Thyroid gland (tissue), 4 donors: ENCODE measurements around the gene NDUFB8. TPM values are rescaled to one million over a fixed set of nuclear protein-coding genes. Genes with fewer than 3 reads are reported as not detected.

Source experiments
- DNase-seq, 2 donors: peaks; one replicate each; pipeline ENCODE4 v3.0.0-alpha.2; 2019
- H3K27ac ChIP-seq, 3 donors: fragments of 200-600 bp; sonication (generic); 1 replicate in 2 of 3; 2 replicates in 1 of 3; pipeline ENCODE4 v1.5.1; 2016 to 2019; ENCODE audit warnings: mild to moderate bottlenecking in 1 of 3, moderate library complexity in 1 of 3
- H3K27me3 ChIP-seq: fragments of 200-600 bp; sonication (generic); one replicate; pipeline ENCODE4 v1.5.1; 2019
- H3K36me3 ChIP-seq, 2 donors: fragments of 200-600 bp; sonication (generic); one replicate each; pipeline ENCODE4 v1.5.1; 2016 to 2019
- H3K4me1 ChIP-seq, 2 donors: fragments of 200-600 bp; sonication (generic); one replicate each; pipeline ENCODE4 v1.5.1; 2017 to 2019
- H3K4me3 ChIP-seq, 3 donors: fragments of 200-600 bp; sonication (generic); replicated peaks in 1 of 3; 1 replicate in 2 of 3; 2 replicates in 1 of 3; pipeline ENCODE4 v1.5.1; 2016; ENCODE audit warnings: mild to moderate bottlenecking in 1 of 3
- H3K9me3 ChIP-seq: fragments of 200-600 bp; sonication (generic); one replicate; pipeline ENCODE4 v1.5.1; 2017
- POLR2A ChIP-seq, 2 donors: fragments of 450-650 bp; IDR thresholded peaks; one replicate each; pipeline ENCODE4 v1.6.1; 2017; ENCODE audit warnings: antibody characterized with exemption in 2 of 2, mild to moderate bottlenecking in 2 of 2, moderate library complexity in 1 of 2
- WGBS, 2 donors: methylation state at CpG; one replicate each; pipeline ENCODE4 v1.1.5; 2017; 5-methylcytosine and 5-hydroxymethylcytosine counted together
- intact Hi-C: fragments of 100-400 bp; cut with DNase I; formaldehyde crosslinking; loops from one replicate; pipeline ENCODE4 v1.15.1; 2023
- total RNA-seq, 4 donors: library from RNA; depleted of rRNA; stranded (reverse); fragments of >200 nt; gene quantifications; one replicate each; pipeline ENCODE4 v1.2.3, GENCODE V29; 2016
- TF ChIP-seq, protein P1 (sequence below), 6 experiments: fragments of 200-600 bp in 3 of 6; fragments of 450-650 bp in 3 of 6; sonication (generic) in 3 of 6; IDR thresholded peaks; one replicate each; pipeline ENCODE4 v1.5.1; 2016 to 2019; ENCODE audit warnings: antibody characterized with exemption in 6 of 6, mild to moderate bottlenecking in 2 of 6, inconsistent platforms in 1 of 6, moderate library complexity in 1 of 6

NDUFB8 gene
- total RNA-seq, 4 donors from 2014 or later: 164 to 339 (median 209) TPM

- DNase-seq: no peak
- WGBS, 2 donors: 92% methylated on average over 2 of the region's 2 CpGs
- H3K9me3 ChIP-seq: no peaks in the 10 kb centered on the region
- peaks cover 3 to 12% of the 10 kb centered on the region in 2 donors for H3K36me3 ChIP-seq
- no peaks in the 10 kb centered on the region for H3K4me1 ChIP-seq
- no peaks in the 10 kb centered on the region for H3K27me3 ChIP-seq
- H3K4me3 ChIP-seq: no peak overlapping the region
- H3K27ac ChIP-seq: no peak overlapping the region
- TF ChIP-seq, protein P1, sequence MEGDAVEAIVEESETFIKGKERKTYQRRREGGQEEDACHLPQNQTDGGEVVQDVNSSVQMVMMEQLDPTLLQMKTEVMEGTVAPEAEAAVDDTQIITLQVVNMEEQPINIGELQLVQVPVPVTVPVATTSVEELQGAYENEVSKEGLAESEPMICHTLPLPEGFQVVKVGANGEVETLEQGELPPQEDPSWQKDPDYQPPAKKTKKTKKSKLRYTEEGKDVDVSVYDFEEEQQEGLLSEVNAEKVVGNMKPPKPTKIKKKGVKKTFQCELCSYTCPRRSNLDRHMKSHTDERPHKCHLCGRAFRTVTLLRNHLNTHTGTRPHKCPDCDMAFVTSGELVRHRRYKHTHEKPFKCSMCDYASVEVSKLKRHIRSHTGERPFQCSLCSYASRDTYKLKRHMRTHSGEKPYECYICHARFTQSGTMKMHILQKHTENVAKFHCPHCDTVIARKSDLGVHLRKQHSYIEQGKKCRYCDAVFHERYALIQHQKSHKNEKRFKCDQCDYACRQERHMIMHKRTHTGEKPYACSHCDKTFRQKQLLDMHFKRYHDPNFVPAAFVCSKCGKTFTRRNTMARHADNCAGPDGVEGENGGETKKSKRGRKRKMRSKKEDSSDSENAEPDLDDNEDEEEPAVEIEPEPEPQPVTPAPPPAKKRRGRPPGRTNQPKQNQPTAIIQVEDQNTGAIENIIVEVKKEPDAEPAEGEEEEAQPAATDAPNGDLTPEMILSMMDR (IDR thresholded peaks at IDR 0.05): no peak
- TF ChIP-seq POLR2A (IDR thresholded peaks at IDR 0.05): no peak
- intact Hi-C loops: no loop called here
Measured at GRCh38 chr10:100490531-100490930, 39.1 kb downstream of the NDUFB8 start.

DNA sequence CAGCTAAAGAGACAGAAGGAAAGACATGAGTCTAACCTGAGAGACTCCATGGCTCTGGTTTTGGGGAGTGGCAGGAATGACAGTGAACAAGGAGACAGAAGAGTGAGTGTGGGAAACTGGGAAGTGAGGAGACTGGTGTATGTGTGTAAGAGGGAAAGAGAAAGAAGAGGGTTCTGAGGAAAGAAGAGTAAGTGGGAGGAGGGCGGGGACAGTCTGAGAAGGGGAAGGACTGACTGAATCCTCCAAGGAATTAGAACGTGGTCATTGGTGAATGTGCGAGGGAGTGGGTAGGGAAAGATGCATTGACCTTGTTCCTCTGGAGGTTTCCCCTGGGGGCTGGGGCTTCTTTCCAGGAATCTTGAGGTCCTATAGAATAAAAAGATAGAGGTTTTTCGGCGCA is 40.3 kb downstream of the NDUFB8 start:
- no peak for DNase-seq

DNA sequence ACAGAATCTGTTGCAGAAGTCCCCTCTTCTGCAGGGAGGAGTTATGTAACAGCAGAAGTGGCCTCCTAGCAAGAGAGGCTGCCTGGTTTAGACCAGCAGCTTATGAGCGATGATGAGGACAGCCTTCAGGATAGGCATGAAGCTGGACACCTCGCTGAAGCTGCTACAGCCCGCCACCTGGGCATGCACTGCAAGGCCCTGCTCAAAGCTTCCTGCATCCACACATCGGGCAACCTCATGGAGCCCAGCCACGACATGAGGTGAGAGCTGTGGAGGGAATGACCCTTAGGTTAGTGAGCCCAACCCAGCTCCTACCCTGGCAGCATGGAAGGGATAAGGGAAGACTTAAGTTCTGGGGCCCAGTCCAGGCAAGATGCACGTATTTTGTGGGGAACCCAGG is 42.1 kb downstream of the NDUFB8 start:
- Histone ChIP-seq H3K4me1 (peaks cover 3 to 6% of the 10 kb centered on the region in 2 donors), H3K27ac (no peak overlapping the region), H3K4me3 (no peak overlapping the region), H3K9me3 (no peaks in the 10 kb centered on the region), H3K27me3 (no peaks in the 10 kb centered on the region), H3K36me3 (peaks cover 3 to 12% of the 10 kb centered on the region in 2 donors)
- TF ChIP-seq, protein P1 (IDR thresholded peaks at IDR 0.05): no peak
- no peak for TF ChIP-seq POLR2A (IDR thresholded peaks at IDR 0.05)
- WGBS, 2 donors: 93 to 96% methylated on average over 4 to 6 of the region's 6 CpGs
- intact Hi-C loops: no loop called here
- DNase-seq: no peak

More for the DNA sequence above, 40.3 kb downstream of the NDUFB8 start:
- intact Hi-C loops: no loop called here
- Histone ChIP-seq H3K36me3 (peaks cover 3 to 12% of the 10 kb centered on the region in 2 donors), H3K27me3 (no peaks in the 10 kb centered on the region), H3K4me3 (no peak overlapping the region), H3K4me1 (no peaks in the 10 kb centered on the region), H3K27ac (no peak overlapping the region), H3K9me3 (no peaks in the 10 kb centered on the region)
- 77 to 89% methylated on average over 5 of the region's 5 CpGs for WGBS, 2 donors
- TF ChIP-seq POLR2A (IDR thresholded peaks at IDR 0.05): no peak
- TF ChIP-seq, protein P1 (IDR thresholded peaks at IDR 0.05): no peak

GRCh38 chr10:100485801-100486495 is 43.7 kb downstream of the NDUFB8 start:
- H3K27me3 ChIP-seq: no peaks in the 10 kb centered on the region
- no peak for TF ChIP-seq POLR2A (IDR thresholded peaks at IDR 0.05)
- TF ChIP-seq, protein P1 (IDR thresholded peaks at IDR 0.05): no peak
- H3K27ac ChIP-seq: no peak overlapping the region
- H3K4me3 ChIP-seq: no peak overlapping the region
- intact Hi-C loops: no loop called here
- peaks cover 12 to 15% of the 10 kb centered on the region in 2 donors for H3K4me1 ChIP-seq
- no peak for DNase-seq
- H3K9me3 ChIP-seq: no peaks in the 10 kb centered on the region
- peaks cover 3 to 12% of the 10 kb centered on the region in 2 donors for H3K36me3 ChIP-seq
- 85 to 91% methylated on average over 10 of the region's 10 CpGs for WGBS, 2 donors

DNA sequence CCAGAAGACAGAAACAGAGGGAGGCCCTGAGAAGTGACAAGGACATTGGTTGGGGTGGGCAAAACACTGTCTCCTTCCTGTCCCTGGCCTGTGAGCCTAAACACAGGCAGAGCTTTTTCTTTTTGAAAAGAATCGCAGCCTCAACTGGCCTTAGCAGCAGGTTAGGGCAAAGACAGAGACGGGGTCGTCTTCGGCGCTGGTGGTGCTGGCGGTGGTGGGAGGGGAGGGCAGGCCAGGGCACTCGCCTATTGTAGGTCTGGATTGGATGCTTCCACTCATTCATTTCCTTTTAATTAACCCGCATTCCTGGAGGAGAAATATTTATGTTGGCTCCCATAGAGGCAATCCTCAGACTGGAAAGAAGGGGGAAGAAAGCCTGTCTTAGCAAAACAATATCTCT is 44.3 kb downstream of the NDUFB8 start:
- H3K36me3 ChIP-seq: peaks cover 3 to 12% of the 10 kb centered on the region in 2 donors
- H3K9me3 ChIP-seq: no peaks in the 10 kb centered on the region
- TF ChIP-seq, protein P1 (IDR thresholded peaks at IDR 0.05): no peak
- no peak for TF ChIP-seq POLR2A (IDR thresholded peaks at IDR 0.05)
- DNase-seq: no peak
- no peaks in the 10 kb centered on the region for H3K27me3 ChIP-seq
- WGBS, 2 donors: 75 to 81% methylated on average over 8 of the region's 8 CpGs
- H3K4me3 ChIP-seq: no peak overlapping the region
- intact Hi-C loops: no loop called here
- H3K4me1 ChIP-seq: peaks cover 12 to 15% of the 10 kb centered on the region in 2 donors
- no peak overlapping the region for H3K27ac ChIP-seq
